GM23338 (cell line): Measurements from ENCODE around the gene FUT6. TPM values are rescaled to one million over a fixed set of nuclear protein-coding genes. Genes with fewer than 3 reads are reported as not detected.

Experiments
- ATAC-seq: fragments of 200-7000 bp; cut with Tn5 transposase; 3 replicates; pipeline ENCODE4 v1.9.1; 2020
- DNase-seq: peaks from one replicate; pipeline ENCODE4 v3.0.0-alpha.2; 2015; ENCODE audit warnings: low spot score
- H2AFZ ChIP-seq: fragments of 200-600 bp; sonication (generic); 2 replicates; pipeline ENCODE4 v1.8.0; 2016; ENCODE audit warnings: antibody characterized with exemption, mild to moderate bottlenecking, moderate library complexity
- H3F3A ChIP-seq: fragments of 200-600 bp; sonication (generic); replicated peaks from 2 replicates; pipeline ENCODE4 v1.8.0; 2017; ENCODE audit warnings: antibody characterized with exemption, mixed run types, low read depth
- H3K27ac ChIP-seq: fragments of 200-600 bp; sonication (generic); 2 replicates; pipeline ENCODE4 v1.6.1; 2016; ENCODE audit warnings: low read depth
- H3K27me3 ChIP-seq: fragments of 200-600 bp; sonication (generic); 2 replicates; pipeline ENCODE4 v1.8.0; 2016; ENCODE audit warnings: mild to moderate bottlenecking, mixed run types, moderate library complexity; ENCODE audit not compliant: insufficient read depth
- H3K36me3 ChIP-seq: fragments of 200-600 bp; sonication (generic); 2 replicates; pipeline ENCODE4 v1.8.0; 2016; ENCODE audit warnings: mild to moderate bottlenecking; ENCODE audit not compliant: insufficient read depth
- H3K4me1 ChIP-seq: fragments of 200-600 bp; sonication (generic); 2 replicates; pipeline ENCODE4 v1.8.0; 2016; ENCODE audit warnings: mild to moderate bottlenecking, moderate library complexity; ENCODE audit not compliant: insufficient read depth
- H3K4me2 ChIP-seq: fragments of 200-600 bp; sonication (generic); 2 replicates; pipeline ENCODE4 v1.7.1; 2017; ENCODE audit warnings: mixed run types
- H3K4me3 ChIP-seq: fragments of 200-600 bp; sonication (generic); 2 replicates; pipeline ENCODE4 v1.6.1; 2016; ENCODE audit warnings: mixed run types
- H3K79me2 ChIP-seq: fragments of 200-600 bp; sonication (generic); replicated peaks from 2 replicates; pipeline ENCODE4 v1.8.0; 2017; ENCODE audit warnings: mild to moderate bottlenecking; ENCODE audit not compliant: insufficient read depth
- H3K9me2 ChIP-seq: fragments of 200-600 bp; sonication (generic); 2 replicates; pipeline ENCODE4 v1.8.0; 2017; ENCODE audit not compliant: insufficient read depth
- H4K20me1 ChIP-seq: fragments of 200-600 bp; sonication (generic); replicated peaks from 2 replicates; pipeline ENCODE4 v1.8.0; 2017; ENCODE audit warnings: mild to moderate bottlenecking; ENCODE audit not compliant: insufficient read depth
- H3K27ac Mint-ChIP-seq: 2 replicates; pipeline ENCODE4 v1.8.0; 2020; ENCODE audit warnings: inconsistent platforms, mild to moderate bottlenecking, moderate library complexity, mixed read lengths
- H3K27me3 Mint-ChIP-seq: 3 replicates; pipeline ENCODE4 v1.8.0; 2022; ENCODE audit warnings: low read depth, mild to moderate bottlenecking, moderate library complexity, mixed read lengths, inconsistent platforms; ENCODE audit not compliant: insufficient read depth, poor library complexity
- H3K36me3 Mint-ChIP-seq: 3 replicates; pipeline ENCODE4 v1.8.0; 2021; ENCODE audit warnings: low read depth, mild to moderate bottlenecking, inconsistent platforms, moderate library complexity, mixed read lengths
- H3K4me1 Mint-ChIP-seq: 3 replicates; pipeline ENCODE4 v1.8.0; 2020; ENCODE audit warnings: mild to moderate bottlenecking, inconsistent platforms, mixed read lengths
- H3K4me3 Mint-ChIP-seq: 3 replicates; pipeline ENCODE4 v1.8.0; 2021; ENCODE audit warnings: moderate library complexity, mild to moderate bottlenecking, inconsistent platforms, mixed read lengths
- H3K9me3 Mint-ChIP-seq: 3 replicates; pipeline ENCODE4 v1.8.0; 2020; ENCODE audit warnings: moderate library complexity, mild to moderate bottlenecking, inconsistent platforms, mixed read lengths
- EZH2phosphoT487 ChIP-seq: fragments of 200-600 bp; sonication (generic); IDR thresholded peaks from one replicate; pipeline ENCODE4 v1.8.1; 2018; ENCODE audit warnings: antibody characterized with exemption; ENCODE audit not compliant: unreplicated experiment
- NANOG ChIP-seq: IDR thresholded peaks from 2 replicates; pipeline ENCODE4 v1.6.1; 2016; ENCODE audit warnings: antibody characterized with exemption, borderline replicate concordance
- ZNF114 ChIP-seq: fragments of 250-450 bp; sonication (Bioruptor Pico); IDR thresholded peaks from 2 replicates; pipeline ENCODE4 v1.5.0; 2020; ENCODE audit warnings: mild to moderate bottlenecking, moderate library complexity
- polyA plus RNA-seq: library from polyadenylated mRNA; unstranded; fragments of >200 nt; fragmentation: Nextera tagmentation; extraction: Ambion mirVana; gene quantifications from 2 replicates; pipeline ENCODE4 v1.2.1, GENCODE V29; 2016
- total RNA-seq: library from RNA; depleted of rRNA; stranded (reverse); fragments of >200 nt; shearing (Covaris generic); gene quantifications from 2 replicates; pipeline ENCODE4 v1.2.3, GENCODE V29; 2014
- TF ChIP-seq, protein P1 (sequence below), 2 experiments: fragments of 200-600 bp in 1 of 2; sonication (generic) in 1 of 2; conservative IDR thresholded peaks; 2 replicates each; pipeline versions ENCODE4 v1.5.1 to v1.6.1; 2016 to 2017; ENCODE audit warnings: antibody characterized with exemption in 2 of 2, low read depth in 2 of 2, mild to moderate bottlenecking in 2 of 2, moderate library complexity in 1 of 2
- TF ChIP-seq, protein P2 (sequence below): IDR thresholded peaks from 2 replicates; pipeline ENCODE4 v1.6.1; 2016; ENCODE audit warnings: antibody characterized with exemption

Gene FUT6
- total and polyA plus RNA-seq, 2 experiments from 2014 or later = not detected

DNA sequence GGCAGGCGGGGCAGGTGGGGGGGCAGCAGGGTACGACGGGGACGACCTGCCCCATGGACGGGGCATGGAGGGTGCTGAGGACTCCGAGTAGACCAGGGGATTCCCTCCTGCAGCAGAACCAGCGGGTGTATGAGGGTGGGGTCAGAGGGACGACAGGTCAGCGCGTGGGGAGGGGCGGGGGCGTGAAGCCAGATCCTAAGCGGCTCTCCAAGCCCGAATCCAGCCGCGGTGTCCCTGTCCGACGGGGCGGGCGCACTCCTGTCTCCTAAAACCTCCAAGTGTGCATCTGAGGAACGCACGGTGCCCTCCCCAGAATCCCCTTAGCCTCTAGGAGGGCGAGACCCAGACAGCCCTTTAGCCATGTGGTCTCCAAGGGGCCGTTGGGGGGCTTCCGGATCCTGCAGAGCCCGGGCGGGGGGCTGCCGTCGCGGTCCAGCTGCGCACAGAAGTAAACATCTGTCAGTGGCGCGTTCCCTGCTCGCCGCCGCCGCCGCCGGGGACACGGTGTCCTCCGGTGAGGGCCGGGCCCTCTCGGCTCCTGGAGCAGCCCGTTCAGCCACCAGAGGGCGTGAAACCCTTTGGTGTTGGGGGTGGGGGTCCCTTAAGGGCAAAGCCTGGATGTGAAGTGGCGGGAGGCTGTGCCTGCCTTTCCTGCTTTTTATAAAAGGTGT lies 33.9 kb downstream of the FUT6 start:
- Mint-ChIP-seq H3K27me3 (peaks cover 40% of the 10 kb centered on the region), H3K4me3 (peak overlapping the region; percentile 69), H3K36me3 (peaks cover 2% of the 10 kb centered on the region; the same call in 2 of the 3 replicates), H3K4me1 (peaks cover 23% of the 10 kb centered on the region), H3K9me3 (peaks cover 3% of the 10 kb centered on the region; the same call in 2 of the 3 replicates), H3K27ac (no peak overlapping the region)
- DNase-seq (peak; percentile 97), ATAC-seq (peak; percentile 67)
- Histone ChIP-seq H3F3A (no peaks in the 10 kb centered on the region), H3K27me3 (peaks cover 15% of the 10 kb centered on the region), H2AFZ (peak overlapping the region; percentile 91), H3K9me2 (peaks cover 5% of the 10 kb centered on the region; the same call in 1 of the 2 replicates), H3K4me1 (peaks cover 6% of the 10 kb centered on the region; the same call in 1 of the 2 replicates), H3K36me3 (no peaks in the 10 kb centered on the region), H3K4me3 (peak overlapping the region; percentile 57), H3K79me2 (no peaks in the 10 kb centered on the region), H3K27ac (no peak overlapping the region), H3K4me2 (peak overlapping the region; percentile 82), H4K20me1 (no peaks in the 10 kb centered on the region; the same call in 1 of the 2 replicates)
- TF ChIP-seq EZH2phosphoT487 = no peak
- TF ChIP-seq, protein P1, sequence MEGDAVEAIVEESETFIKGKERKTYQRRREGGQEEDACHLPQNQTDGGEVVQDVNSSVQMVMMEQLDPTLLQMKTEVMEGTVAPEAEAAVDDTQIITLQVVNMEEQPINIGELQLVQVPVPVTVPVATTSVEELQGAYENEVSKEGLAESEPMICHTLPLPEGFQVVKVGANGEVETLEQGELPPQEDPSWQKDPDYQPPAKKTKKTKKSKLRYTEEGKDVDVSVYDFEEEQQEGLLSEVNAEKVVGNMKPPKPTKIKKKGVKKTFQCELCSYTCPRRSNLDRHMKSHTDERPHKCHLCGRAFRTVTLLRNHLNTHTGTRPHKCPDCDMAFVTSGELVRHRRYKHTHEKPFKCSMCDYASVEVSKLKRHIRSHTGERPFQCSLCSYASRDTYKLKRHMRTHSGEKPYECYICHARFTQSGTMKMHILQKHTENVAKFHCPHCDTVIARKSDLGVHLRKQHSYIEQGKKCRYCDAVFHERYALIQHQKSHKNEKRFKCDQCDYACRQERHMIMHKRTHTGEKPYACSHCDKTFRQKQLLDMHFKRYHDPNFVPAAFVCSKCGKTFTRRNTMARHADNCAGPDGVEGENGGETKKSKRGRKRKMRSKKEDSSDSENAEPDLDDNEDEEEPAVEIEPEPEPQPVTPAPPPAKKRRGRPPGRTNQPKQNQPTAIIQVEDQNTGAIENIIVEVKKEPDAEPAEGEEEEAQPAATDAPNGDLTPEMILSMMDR (conservative IDR thresholded peaks at IDR 0.05; ENCODE audit: low read depth in 2 of 2) = peak; percentile 79 to 92
- TF ChIP-seq, protein P2, sequence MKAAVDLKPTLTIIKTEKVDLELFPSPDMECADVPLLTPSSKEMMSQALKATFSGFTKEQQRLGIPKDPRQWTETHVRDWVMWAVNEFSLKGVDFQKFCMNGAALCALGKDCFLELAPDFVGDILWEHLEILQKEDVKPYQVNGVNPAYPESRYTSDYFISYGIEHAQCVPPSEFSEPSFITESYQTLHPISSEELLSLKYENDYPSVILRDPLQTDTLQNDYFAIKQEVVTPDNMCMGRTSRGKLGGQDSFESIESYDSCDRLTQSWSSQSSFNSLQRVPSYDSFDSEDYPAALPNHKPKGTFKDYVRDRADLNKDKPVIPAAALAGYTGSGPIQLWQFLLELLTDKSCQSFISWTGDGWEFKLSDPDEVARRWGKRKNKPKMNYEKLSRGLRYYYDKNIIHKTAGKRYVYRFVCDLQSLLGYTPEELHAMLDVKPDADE = peak; percentile 41; the same call in 1 of the 2 replicates

DNA sequence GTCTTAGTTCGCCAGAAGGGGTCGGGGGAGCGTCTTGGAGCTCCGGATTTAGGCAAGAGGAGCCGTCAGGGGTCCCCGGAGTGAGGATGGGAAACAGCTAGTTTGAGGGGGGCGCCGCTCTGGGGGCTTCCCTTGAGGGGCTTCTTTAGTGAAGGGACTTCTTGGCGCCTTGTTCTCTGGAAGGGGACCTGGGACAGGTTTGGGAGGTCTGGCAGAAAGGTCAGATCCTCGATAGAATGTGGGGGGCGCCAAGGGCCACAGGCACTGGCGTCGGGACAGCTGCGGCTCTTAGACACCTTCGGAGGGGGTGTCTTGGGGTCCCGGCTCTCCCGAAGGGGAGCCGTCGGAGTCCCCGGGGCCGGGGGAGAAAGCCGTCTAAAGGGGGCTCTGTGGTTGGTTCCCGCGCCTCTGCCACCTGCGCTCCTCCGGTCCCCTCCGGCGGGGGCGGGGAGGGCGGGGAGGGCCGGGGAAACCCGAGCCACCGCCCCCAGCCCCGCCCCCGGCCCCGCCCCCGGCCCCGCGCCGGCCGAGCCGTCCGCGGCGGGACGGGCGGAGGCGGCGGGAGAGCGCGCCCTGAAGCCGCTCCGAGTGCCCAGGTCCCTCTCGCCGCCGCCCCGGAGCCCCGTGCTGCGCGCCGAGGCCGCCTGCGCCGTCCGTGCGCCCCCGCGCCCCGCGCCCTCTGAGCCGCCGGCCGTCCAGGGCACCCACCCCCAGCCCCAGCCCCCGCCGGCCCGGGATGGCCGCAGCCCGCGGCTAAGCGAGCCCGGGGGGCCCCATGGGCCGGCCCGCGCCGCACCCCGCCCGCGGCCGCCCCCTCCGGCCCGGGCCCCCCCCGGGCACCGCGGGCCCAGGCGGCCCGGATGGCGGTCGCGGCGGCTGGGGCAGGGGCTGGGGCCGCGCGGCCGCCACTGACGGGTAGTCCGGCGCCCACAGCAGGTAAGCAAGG lies 34.7 kb downstream of the FUT6 start, which contains the start of gene NRTN:
NRTN (plus strand) TSS at position 552 of the 946 bp plus-strand sequence. CDS start 19,099 bp downstream, outside the sequence.
- Histone ChIP-seq H4K20me1 (no peaks in the 10 kb centered on the region; the same call in 1 of the 2 replicates), H3K4me1 (peaks cover 6% of the 10 kb centered on the region; the same call in 1 of the 2 replicates), H3K4me2 (peak within 1 kb of the TSS; percentile 82), H3K4me3 (peak within 1 kb of the TSS; percentile 60), H3F3A (no peaks in the 10 kb centered on the region), H3K9me2 (peaks cover 5% of the 10 kb centered on the region; the same call in 1 of the 2 replicates), H3K27ac (no peak within 1 kb of the TSS), H3K79me2 (no peaks in the 10 kb centered on the region), H3K27me3 (peaks cover 15% of the 10 kb centered on the region), H3K36me3 (no peaks in the 10 kb centered on the region), H2AFZ (peak within 1 kb of the TSS; percentile 91)
- peaks cover 41% of the 10 kb centered on the region for H3K27me3 Mint-ChIP-seq
- peak within 1 kb of the TSS; percentile 70 for H3K4me3 Mint-ChIP-seq
- peak; percentile 25 for ATAC-seq
- peaks cover 23% of the 10 kb centered on the region for H3K4me1 Mint-ChIP-seq
- TF ChIP-seq NANOG (no peak), ZNF114 (CRISPR knock-in tag) (no peak)
- H3K27ac Mint-ChIP-seq = no peak within 1 kb of the TSS
- H3K36me3 Mint-ChIP-seq = peaks cover 2% of the 10 kb centered on the region; the same call in 2 of the 3 replicates
- peaks cover 3% of the 10 kb centered on the region; the same call in 2 of the 3 replicates for H3K9me3 Mint-ChIP-seq
- peak; percentile 75 for DNase-seq
